Liver (tissue), 3 donors: ENCODE measurements around the gene OGA.

ENCODE experiments used
- CTCF ChIP-seq: fragments of 150-350 bp; IDR thresholded peaks from 2 replicates; pipeline ENCODE4 v1.5.1; 2017; ENCODE audit warnings: improper control_type of control experiment, low read depth, low read length; ENCODE audit not compliant: missing input control
- EGR1 ChIP-seq, 2 donors: IDR thresholded peaks; 2 replicates each; pipeline ENCODE4 v1.6.1; 2016 to 2018; ENCODE audit warnings: antibody characterized with exemption in 2 of 2, low read depth in 2 of 2
- RAD21 ChIP-seq, 2 donors: IDR thresholded peaks; 2 replicates each; pipeline ENCODE4 v1.6.1; 2016; ENCODE audit warnings: antibody characterized with exemption in 2 of 2, mild to moderate bottlenecking in 2 of 2
- RXRA ChIP-seq, 2 donors: IDR thresholded peaks; 2 replicates each; pipeline ENCODE4 v1.6.1; 2017 to 2018; ENCODE audit warnings: antibody characterized with exemption in 2 of 2, mild to moderate bottlenecking in 1 of 2
- donor health status: healthy.
- donor health status: healthy.

- TF ChIP-seq RXRA (IDR thresholded peaks at IDR 0.05) (no peak), CTCF (no peak), RAD21 (IDR thresholded peaks at IDR 0.05) (no peak), EGR1 (IDR thresholded peaks at IDR 0.05; ENCODE audit: low read depth in 2 of 2) (no peak)
These were observed 8.7 kb upstream of the OGA start for GRCh38 chr10:101826852-101827434.
